Measurements from ENCODE around the gene TNFAIP2. TPM values are rescaled to one million over a fixed set of nuclear protein-coding genes. Genes with fewer than 3 reads are reported as not detected.
"Not testable (repeated sequence)": the region's sequence is repeated elsewhere in the genome, so short reads cannot be mapped to it uniquely, and the experiment has no call there.

The TNFAIP2 gene
- total RNA-seq, 1 experiment from 2014 or later = 366 TPM

GRCh38 chr14:103155010-103155409 lies 31.7 kb downstream of the TNFAIP2 start:
- Histone ChIP-seq H4K20me1 (ENCODE audit: insufficient read depth) (no peaks in the 10 kb centered on the region), H3K4me1 (replicated peaks; ENCODE audit: insufficient read depth) (peaks cover 75% of the 10 kb centered on the region), H3K79me2 (ENCODE audit: low read depth) (no peaks in the 10 kb centered on the region), H3K4me3 (no peak overlapping the region), H3K4me2 (peak overlapping the region; percentile 51), H3K27ac (peak overlapping the region; percentile 58; the same call in 1 of the 2 replicates), H3K9me3 (ENCODE audit: insufficient read depth, low read depth) (no peaks in the 10 kb centered on the region), H3K27me3 (ENCODE audit: insufficient read depth, low read depth) (no peaks in the 10 kb centered on the region), H3F3A (ENCODE audit: insufficient read depth, low read depth) (peaks cover 41% of the 10 kb centered on the region), H2AFZ (no peak overlapping the region), H3K9me2 (ENCODE audit: insufficient read depth) (no peaks in the 10 kb centered on the region), H3K36me3 (ENCODE audit: low read depth) (no peaks in the 10 kb centered on the region)
- ChIA-PET CTCF (interaction anchor here (0.6 to 0.7 kb wide), 2 partner anchors 24 to 50 kb away, joined by 3 read pairs; no protein-coding TSS in a partner anchor), POLR2A (ENCODE audit: unreplicated experiment) (interaction anchor here (0.6 to 0.8 kb wide), 5 partner anchors 29 to 246 kb away, joined by 3 to 9 read pairs (median 4); no protein-coding TSS in a partner anchor)
- intact Hi-C loops (cut with micrococcal nuclease; ENCODE audit: unreplicated experiment) = no loop called here
- DNase-seq = peak; percentile 98
- TF ChIP-seq EZH2 (IDR thresholded peaks at IDR 0.05; ENCODE audit: low read depth) = no peak
- BruUV-seq (replicated peaks) = no TSS peak

GRCh38 chr14:103155416-103155815 lies 32.2 kb downstream of the TNFAIP2 start:
- H3K9me3 ChIP-seq (ENCODE audit: insufficient read depth, low read depth); H3K4me3 ChIP-seq; H3K27me3 ChIP-seq (ENCODE audit: insufficient read depth, low read depth); H4K20me1 ChIP-seq (ENCODE audit: insufficient read depth); DNase-seq; H3K9me2 ChIP-seq (ENCODE audit: insufficient read depth); intact Hi-C loops (cut with micrococcal nuclease; ENCODE audit: unreplicated experiment); H3K79me2 ChIP-seq (ENCODE audit: low read depth); H2AFZ ChIP-seq; H3K36me3 ChIP-seq (ENCODE audit: low read depth); BruUV-seq (replicated peaks): not testable (repeated sequence)
- Histone ChIP-seq H3K4me2 (peak overlapping the region; percentile 51), H3K27ac (peak overlapping the region; percentile 1; the same call in 1 of the 2 replicates), H3K4me1 (replicated peaks; ENCODE audit: insufficient read depth) (peaks cover 79% of the 10 kb centered on the region), H3F3A (ENCODE audit: insufficient read depth, low read depth) (peaks cover 45% of the 10 kb centered on the region)
- POLR2A ChIA-PET (ENCODE audit: unreplicated experiment) = interaction anchor here (0.6 to 0.8 kb wide), 3 partner anchors 159 to 246 kb away, joined by 3 to 9 read pairs (median 4); no protein-coding TSS in a partner anchor
- CTCF ChIA-PET = interaction anchor here (0.5 to 0.9 kb wide), 3 partner anchors 25 to 487 kb away, joined by 3 read pairs; no protein-coding TSS in a partner anchor

- H3K27ac ChIP-seq = peak overlapping the region; percentile 1; the same call in 1 of the 2 replicates
Observed at GRCh38 chr14:103155826-103156394, 32.6 kb downstream of the TNFAIP2 start.

More at GRCh38 chr14:103155826-103156394, 32.6 kb downstream of the TNFAIP2 start:
- no peaks in the 10 kb centered on the region for H3K27me3 ChIP-seq (ENCODE audit: insufficient read depth, low read depth)
- H3K9me2 ChIP-seq (ENCODE audit: insufficient read depth) = no peaks in the 10 kb centered on the region
- H2AFZ ChIP-seq = no peak overlapping the region
- TF ChIP-seq CTCF (conservative IDR thresholded peaks at IDR 0.05) = no peak
- no peak for TF ChIP-seq EZH2 (IDR thresholded peaks at IDR 0.05; ENCODE audit: low read depth)
- CTCF ChIA-PET = interaction anchor here (0.5 to 0.9 kb wide), 2 partner anchors 51 to 487 kb away, joined by 3 read pairs; no protein-coding TSS in a partner anchor
- H3K9me3 ChIP-seq (ENCODE audit: insufficient read depth, low read depth) = no peaks in the 10 kb centered on the region
- DNase-seq = no peak
- intact Hi-C loops (cut with micrococcal nuclease; ENCODE audit: unreplicated experiment) = no loop called here
- H3K4me2 ChIP-seq = peak overlapping the region; percentile 51
- POLR2A ChIA-PET (ENCODE audit: unreplicated experiment) = interaction anchor here (0.6 kb wide), 1 partner anchor 174 kb away, joined by 3 read pairs; no protein-coding TSS in a partner anchor
- H3K4me1 ChIP-seq (replicated peaks; ENCODE audit: insufficient read depth) = peaks cover 81% of the 10 kb centered on the region
- no peaks in the 10 kb centered on the region for H3K36me3 ChIP-seq (ENCODE audit: low read depth)
- no peak overlapping the region for H3K4me3 ChIP-seq
- no peaks in the 10 kb centered on the region for H4K20me1 ChIP-seq (ENCODE audit: insufficient read depth)
- H3F3A ChIP-seq (ENCODE audit: insufficient read depth, low read depth) = peaks cover 45% of the 10 kb centered on the region
- H3K79me2 ChIP-seq (ENCODE audit: low read depth) = no peaks in the 10 kb centered on the region
- BruUV-seq (replicated peaks) = TSS peak; percentile 61

Data from PC-9 (cell line).